ENCODE results near the gene HTR3B.

The HTR3B gene

DNA sequence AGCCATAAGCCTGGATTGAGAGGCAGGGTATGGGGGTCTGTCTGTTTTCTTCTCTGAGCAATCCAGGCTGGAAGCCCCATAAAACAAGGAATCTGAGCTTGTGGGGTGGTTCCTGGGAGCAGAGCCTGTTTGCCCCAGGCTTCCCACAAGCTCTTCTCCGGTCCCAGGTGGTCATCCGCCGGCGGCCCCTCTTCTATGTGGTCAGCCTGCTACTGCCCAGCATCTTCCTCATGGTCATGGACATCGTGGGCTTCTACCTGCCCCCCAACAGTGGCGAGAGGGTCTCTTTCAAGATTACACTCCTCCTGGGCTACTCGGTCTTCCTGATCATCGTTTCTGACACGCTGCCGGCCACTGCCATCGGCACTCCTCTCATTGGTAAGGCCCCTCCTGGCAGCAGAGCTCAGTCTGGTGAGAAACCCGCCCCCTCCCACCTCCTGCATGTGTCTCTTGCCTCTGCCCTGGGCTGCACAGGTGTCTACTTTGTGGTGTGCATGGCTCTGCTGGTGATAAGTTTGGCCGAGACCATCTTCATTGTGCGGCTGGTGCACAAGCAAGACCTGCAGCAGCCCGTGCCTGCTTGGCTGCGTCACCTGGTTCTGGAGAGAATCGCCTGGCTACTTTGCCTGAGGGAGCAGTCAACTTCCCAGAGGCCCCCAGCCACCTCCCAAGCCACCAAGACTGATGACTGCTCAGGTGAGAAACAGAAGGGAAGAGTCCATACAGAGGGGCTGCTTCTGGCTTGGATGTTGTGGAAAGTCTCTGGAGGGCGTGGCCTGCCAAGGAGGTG, 82.0 kb downstream of the HTR3B start:
- FAIRE-seq (no peak), DNase-seq (ENCODE audit: insufficient read length, low spot score) (no peak)
- TF ChIP-seq, protein P1, sequence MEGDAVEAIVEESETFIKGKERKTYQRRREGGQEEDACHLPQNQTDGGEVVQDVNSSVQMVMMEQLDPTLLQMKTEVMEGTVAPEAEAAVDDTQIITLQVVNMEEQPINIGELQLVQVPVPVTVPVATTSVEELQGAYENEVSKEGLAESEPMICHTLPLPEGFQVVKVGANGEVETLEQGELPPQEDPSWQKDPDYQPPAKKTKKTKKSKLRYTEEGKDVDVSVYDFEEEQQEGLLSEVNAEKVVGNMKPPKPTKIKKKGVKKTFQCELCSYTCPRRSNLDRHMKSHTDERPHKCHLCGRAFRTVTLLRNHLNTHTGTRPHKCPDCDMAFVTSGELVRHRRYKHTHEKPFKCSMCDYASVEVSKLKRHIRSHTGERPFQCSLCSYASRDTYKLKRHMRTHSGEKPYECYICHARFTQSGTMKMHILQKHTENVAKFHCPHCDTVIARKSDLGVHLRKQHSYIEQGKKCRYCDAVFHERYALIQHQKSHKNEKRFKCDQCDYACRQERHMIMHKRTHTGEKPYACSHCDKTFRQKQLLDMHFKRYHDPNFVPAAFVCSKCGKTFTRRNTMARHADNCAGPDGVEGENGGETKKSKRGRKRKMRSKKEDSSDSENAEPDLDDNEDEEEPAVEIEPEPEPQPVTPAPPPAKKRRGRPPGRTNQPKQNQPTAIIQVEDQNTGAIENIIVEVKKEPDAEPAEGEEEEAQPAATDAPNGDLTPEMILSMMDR (IDR thresholded peaks at IDR 0.05; ENCODE audit: insufficient read depth, missing control alignments) = no peak

DNA sequence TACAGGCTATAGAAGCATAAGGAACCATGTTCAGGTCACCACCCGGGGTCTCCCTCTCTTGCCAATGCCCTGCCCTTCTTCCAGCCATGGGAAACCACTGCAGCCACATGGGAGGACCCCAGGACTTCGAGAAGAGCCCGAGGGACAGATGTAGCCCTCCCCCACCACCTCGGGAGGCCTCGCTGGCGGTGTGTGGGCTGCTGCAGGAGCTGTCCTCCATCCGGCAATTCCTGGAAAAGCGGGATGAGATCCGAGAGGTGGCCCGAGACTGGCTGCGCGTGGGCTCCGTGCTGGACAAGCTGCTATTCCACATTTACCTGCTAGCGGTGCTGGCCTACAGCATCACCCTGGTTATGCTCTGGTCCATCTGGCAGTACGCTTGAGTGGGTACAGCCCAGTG, 84.8 kb downstream of the HTR3B start:
- TF ChIP-seq, protein P1 (IDR thresholded peaks at IDR 0.05; ENCODE audit: insufficient read depth, missing control alignments) = no peak
- FAIRE-seq = no peak

DNA sequence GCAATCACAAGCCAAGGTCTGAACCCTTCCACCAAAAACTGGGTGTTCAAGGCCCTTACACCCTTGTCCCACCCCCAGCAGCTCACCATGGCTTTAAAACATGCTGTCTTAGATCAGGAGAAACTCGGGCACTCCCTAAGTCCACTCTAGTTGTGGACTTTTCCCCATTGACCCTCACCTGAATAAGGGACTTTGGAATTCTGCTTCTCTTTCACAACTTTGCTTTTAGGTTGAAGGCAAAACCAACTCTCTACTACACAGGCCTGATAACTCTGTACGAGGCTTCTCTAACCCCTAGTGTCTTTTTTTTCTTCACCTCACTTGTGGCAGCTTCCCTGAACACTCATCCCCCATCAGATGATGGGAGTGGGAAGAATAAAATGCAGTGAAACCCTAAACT, 85.3 kb downstream of the HTR3B start:
- TF ChIP-seq, protein P1 (IDR thresholded peaks at IDR 0.05; ENCODE audit: insufficient read depth, missing control alignments) = no peak
- FAIRE-seq (no peak), DNase-seq (ENCODE audit: insufficient read length, low spot score) (no peak)

More for the DNA sequence above, 84.8 kb downstream of the HTR3B start:
- DNase-seq (ENCODE audit: insufficient read length, low spot score) = no peak

DNA sequence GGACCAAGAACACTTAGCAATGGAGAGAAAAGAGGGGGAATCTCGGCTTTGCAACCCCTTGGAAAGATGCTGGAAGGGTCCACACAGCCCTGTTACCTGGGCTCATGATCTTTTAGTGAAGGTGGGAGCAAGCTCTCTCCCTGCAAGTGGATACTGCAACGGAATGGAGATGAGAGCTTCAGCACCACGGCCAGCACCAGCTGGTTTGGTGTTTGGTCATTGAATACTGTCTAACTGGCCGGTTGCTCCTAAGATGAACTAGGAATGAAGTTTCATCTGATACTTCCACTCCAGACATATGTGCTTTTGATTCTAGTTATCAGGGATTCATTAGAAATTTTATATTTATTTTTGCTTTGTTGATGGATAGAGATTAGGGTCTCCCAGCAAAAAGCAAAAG, 86.6 kb downstream of the HTR3B start:
- no peak for FAIRE-seq
- TF ChIP-seq, protein P1 (IDR thresholded peaks at IDR 0.05; ENCODE audit: insufficient read depth, missing control alignments) = no peak
- no peak for DNase-seq (ENCODE audit: insufficient read length, low spot score)

DNA sequence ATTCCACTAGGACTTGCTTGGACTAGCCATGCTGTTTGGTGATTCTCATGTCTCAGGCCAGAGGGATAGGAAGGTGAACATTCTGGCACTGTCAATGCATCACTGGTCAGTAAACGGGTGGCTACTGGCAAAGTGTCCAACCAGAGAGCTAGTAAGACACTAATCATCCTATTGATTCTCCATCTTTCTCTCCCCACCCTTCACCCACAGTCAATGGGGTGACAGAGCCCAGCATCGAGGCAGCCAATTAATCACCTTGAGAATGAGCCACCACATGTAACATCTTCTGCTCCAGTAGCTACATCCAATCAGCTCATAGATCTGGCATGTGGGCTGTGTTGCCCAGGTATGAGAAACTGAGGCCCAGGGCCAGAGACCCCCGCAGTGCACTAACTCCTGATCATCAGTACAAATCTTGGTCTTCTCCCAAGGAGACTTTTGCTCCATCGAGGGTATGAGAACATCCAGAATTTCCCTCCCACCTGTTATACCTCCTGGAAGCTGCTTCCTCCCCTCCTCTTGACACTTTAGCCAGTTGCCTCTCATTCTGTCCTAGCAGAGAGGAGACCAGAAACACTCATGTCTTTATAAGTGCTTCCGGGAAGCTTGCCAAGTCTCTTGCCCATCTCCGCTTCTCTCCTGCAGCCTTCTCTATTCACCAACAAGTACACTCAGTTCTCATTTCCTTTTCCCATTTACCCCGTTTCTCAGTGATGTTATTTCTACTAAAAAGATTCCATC, 87.3 kb downstream of the HTR3B start:
- FAIRE-seq (no peak), DNase-seq (ENCODE audit: insufficient read length, low spot score) (no peak)
- TF ChIP-seq, protein P1 (IDR thresholded peaks at IDR 0.05; ENCODE audit: insufficient read depth, missing control alignments) = no peak

DNA sequence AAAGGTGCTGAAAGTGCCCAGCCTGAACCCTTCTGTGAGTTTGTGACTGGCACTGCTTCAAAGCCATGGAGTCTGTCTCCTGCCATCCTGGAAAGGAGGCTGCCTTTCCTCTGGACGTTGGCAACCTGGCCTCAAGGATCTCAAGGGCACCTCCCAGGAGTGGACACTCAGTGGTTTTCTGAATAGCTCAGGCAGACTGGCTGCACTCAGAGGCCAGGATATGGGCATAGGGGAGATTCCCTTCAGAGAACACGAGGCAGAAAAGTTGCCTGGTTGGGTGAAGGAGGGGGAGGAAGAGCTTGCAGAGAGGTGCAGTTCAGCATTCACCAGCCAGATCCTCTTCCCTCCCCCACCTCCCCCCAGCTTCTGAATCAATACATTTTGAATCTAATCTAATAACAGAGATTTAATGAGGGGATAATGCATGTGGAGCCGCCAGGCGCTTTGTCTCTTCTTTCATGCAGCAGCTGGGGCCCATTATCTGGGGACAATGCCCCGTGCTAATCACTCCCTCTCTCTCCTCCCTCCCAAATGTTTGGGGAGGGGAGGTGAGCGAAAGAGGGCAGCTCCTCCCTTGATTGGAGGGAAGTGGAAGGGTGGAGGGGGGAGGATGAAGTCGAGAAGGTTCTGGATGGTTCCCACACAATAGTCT, 88.0 kb downstream of the HTR3B start:
- TF ChIP-seq, protein P1 (IDR thresholded peaks at IDR 0.05; ENCODE audit: insufficient read depth, missing control alignments) = no peak
- peak; percentile 53 for DNase-seq (ENCODE audit: insufficient read length, low spot score)
- FAIRE-seq = no peak
